GM21786 (cell line): Measurements from ENCODE around the gene DGKK.
"Not testable (repeated sequence)": the region's sequence is repeated elsewhere in the genome, so short reads cannot be mapped to it uniquely, and the experiment has no call there.

ENCODE experiments used
- ATAC-seq: cut with Tn5 transposase; IDR thresholded peaks from one replicate; pipeline ENCODE4 v1.9.1; 2021; ENCODE audit not compliant: unreplicated experiment

Gene DGKK

DNA sequence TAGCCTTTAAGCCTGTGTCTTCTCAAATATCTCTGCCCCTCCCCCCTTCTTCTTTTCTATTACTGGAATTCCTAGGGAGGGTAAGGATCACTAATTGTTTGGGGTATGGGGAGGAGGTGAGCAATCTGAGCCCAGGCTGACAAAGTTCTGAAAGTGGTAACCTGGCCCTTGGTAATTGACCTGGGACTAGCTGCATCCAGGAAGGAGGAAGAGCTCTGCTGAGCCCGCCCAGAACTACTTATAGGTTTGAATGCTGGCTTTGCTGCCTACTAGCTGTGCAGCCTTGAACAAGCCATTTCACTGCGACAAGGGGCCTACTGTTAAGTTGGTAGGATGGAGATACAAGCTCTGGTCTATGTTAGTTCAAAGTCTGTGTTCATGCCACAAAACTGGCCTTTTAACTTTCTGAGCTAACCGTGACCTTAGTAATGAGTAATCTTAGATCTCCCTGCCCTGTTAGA lies 37.8 kb downstream of the DGKK start:
- ATAC-seq: no peak

DNA sequence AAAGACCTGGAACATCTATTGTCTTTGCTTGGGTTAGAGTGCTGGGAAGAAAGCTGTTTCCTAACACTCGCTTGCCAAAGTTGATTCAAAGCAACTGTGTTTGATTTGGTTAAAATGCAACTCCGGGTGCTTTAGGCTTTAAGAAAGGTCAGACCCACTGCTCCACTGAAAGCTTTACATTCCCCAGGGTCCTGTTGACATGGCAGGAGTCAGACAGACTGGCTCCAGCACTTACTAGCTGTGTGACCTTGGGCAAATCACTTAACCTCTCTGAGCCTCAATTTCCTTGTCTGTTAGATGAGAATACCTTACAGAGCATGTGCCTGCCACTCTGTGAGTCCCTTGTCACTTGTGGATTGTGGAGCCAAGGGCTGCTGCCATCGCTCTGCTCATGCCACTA lies 39.0 kb downstream of the DGKK start:
- ATAC-seq: no peak

DNA sequence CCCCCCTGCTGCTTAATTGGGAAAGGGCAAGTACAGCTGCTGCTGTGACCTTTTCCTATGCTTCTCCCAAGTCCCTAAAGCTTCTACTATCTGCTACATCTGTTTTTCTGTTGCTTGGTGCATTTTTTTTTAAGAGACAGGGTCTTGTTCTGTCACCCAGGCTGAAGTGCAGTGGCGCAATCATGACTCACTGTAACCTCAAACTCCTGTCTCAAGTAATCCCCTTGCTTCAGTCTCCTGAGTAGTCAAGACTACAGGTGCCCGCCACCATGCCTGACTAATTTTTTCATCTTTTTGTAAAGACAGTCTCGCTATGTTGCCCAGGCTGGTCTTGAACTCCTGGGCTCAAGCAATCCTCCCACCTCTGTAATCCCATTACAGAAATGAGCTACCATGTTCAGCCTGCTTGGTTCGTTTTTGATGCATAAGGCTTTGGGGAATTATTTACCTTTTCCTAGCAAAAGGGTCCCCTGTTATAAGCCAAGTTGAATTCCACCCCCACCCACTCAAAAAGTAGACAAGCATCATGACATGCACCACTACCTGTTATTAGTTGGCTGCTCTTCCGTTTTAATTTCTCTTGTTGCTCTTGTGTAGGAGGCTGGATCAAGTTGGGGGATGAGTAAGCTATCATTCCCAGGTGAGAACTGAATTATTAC lies 39.6 kb downstream of the DGKK start:
- no peak for ATAC-seq

DNA sequence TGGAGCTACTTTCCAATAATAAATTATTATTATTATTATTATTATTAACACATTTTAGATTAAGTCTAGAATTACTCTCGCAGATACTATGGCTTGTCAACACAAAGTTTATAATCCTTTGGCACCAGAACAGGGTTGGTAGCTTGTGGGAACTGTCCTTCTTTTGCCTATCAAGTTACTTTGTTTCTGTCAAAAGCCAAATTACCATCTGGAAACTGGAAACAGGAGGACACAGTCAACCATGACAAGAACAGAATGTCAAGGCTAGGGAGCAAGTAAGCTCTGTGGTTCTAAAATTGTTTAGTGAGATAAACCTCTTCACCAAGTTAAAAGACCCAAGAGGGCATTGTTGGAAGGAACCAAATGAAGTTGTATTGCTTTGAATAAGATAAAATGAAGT lies 42.5 kb downstream of the DGKK start:
- ATAC-seq: no peak

DNA sequence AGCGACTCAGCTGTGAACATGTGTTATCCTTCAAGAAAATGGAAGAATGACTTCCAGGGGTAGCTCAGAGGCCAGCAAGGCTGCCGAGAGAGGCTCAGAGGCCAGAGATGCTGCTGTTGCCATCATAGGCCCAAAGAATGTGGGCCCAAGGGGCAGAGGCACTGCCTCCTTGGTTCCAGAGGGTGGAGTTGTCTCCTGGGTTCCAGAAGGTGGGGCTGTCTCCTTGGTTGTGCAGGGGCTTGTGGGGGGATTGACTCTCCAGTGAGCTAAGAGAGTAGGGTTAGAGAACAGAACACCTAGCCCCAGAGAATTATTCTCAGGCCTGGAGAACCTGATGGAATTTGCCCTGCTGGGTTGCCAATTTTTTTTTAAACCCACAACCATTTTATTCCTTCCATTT lies 62.6 kb downstream of the DGKK start:
- ATAC-seq: no peak

DNA sequence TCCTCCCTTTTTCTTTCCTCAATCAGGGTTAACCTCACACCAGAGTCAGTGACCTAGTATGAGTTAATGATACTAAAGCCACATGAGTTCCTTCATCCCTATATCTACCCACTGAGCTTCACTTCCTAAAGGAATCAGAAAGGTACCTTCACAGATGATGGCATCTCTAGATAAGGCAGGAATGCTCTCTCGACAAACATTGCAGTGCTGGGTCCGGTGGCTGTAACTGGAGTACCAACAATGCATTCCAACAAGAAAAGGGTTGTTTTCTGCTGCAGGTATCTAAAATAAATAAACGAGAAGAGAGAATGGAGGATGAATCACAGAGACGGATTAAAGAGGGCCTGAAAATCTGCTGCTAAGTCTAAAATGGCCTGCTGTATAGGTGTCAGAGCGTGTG lies 66.7 kb downstream of the DGKK start:
- ATAC-seq: no peak

DNA sequence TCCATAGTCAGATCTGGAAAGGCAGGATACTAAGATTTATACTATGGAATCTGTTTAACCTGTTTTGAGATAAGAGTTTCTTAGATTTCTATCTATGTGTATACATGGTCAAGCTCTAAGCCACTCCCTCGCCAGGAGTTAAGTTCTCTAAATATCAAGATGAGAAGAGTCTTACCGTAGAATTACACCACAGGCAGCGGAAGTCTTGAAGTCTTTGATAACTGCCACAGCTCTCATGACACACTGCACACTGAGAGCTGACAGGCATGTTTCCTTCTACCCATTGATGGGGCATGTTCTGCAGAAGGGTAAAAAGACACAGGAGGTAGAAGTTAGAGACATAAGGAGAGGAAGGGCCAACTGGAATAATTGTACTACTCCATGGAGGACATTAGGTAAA lies 67.7 kb downstream of the DGKK start:
- ATAC-seq: no peak

DNA sequence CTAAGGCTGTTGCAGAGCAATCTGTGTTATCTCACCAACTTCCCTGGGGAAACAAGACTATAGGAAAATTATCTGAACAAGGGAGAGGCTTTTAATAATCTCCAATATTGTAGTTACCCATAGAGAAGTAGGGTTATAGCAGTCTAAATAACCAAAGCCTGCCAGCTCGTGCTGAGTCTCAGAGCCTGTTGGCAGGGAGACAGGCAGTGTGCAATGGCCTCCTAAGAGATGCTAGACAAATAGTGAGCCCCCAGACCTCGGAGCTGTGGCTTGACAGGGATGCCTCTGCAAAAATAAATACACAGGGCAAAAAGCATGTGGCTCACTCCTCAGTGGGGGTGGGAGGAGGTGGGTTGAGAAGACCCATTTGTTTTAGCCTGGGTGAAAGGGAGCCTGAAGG lies 76.7 kb downstream of the DGKK start:
- no peak for ATAC-seq

DNA sequence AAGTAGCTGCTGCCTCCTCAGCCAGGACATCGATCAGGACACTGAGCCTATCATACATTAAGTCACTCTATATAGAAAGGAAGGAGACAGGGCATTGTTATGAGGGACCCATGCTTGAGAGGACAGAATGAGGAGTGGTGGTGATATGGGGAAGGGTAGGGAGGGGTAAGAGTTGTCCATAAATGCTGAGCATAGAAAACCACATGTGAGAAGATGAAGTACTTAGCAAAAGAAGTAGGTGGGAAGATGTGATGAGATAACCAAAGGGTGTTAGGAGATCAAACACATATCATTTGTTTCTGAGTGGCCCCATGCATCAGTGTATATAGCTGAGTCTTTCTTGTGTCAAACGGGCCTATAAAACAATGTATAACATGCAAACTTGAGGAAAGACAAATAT lies 84.1 kb downstream of the DGKK start:
- ATAC-seq: no peak

DNA sequence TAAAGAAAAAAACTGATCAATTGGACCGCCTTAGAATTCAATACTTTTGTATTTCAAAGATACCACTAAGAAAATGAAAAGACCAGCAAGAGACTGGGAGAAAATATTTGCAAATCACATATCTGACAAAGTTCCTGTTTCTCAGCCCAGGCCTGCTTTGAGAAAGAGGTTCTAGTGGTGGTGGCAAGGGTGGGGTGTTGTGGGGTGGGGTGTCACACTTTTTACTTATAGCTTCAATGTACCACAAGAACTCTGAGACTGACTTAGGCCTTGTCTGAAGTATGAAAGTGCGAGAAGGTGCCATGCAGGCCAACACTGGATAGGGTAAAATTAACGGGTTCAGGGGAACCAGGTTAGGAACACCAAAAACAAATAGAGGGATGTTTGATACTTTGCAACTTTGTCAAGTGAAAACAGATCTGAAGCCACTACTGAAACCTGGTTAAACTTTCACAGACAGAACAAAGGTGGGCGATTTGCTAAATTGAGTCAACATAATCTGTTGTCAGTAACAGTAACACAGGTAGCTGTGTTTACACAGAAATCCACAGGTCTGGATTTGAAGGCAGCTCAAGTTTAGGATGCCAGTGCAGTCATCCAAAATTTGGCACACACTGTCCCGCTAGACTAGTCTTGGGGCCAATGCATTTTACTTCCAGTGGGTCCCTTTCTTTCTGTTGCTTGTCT lies 88.8 kb downstream of the DGKK start:
- no peak for ATAC-seq

DNA sequence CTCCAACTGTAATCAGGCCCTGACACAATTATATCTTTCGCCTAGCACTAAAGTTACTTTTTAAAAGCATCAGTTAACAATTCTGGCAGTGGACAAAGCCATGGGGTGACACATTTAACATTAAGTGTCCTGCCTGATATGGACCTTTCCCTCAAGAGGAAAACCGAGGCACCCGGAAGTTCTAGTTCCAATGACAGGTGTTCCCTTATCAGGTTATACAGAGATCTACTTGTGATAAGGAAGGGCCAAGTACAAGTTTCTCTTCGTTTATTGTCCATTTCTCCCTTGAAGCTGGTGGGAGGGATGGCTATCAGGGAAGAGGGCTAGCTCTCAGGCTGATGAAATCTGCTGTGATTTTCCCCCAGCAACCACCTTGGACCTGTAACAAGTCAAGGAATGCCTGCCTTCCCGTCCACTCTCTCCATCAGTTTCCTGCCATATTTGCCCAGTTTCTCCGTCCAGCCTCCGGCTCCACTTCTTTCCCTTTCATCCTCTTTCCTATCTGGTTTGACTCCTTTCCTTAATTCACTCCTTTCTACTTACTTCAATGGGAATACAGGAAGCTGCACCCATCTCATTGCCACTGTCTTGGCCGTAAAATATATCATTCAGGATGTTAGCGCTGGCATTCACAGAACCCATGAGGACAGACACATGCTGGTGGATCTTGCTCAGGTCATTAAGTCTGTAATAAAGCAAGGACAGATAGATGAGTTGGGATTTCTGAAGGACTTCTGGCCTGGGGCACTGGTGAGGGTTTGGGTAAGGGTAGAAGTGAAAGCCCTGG lies 95.0 kb downstream of the DGKK start:
- ATAC-seq: no peak

DNA sequence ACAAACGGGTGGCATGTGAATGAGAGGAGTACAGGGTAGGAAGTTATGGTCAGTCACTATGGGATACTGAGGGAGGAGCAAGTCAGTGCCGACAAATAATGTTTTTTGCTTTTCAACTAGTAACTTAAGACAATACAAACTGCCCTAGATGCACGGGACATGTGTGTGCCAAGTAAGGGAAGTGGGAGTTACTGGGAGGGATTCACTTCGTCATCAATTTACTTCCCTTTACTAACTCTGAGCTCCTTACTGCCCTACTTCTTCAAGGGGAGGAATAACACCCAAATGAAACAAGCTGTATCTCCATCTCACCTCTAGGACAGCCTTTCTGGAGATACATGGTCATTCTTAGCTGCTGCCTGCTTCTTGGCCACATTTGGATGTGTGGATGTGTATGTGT lies 97.7 kb downstream of the DGKK start:
- ATAC-seq: no peak

DNA sequence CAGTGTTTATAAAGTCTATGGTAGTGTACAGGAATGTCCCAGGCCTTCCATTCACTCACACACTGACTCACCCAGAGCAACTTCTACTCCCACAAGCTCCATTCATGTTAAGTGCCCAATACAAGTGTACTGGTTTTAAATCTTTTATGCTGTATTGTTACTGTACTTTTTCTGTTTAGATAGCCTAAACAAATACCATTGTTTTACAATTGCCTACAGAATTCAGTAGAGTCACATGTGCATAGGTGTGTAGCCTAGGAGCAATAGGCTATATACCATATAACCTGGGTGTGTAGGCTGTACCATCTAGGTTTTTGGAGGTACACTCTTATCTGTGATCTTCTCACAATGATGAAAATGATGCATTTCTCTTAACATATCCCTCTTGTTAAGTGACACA lies 126.7 kb downstream of the DGKK start:
- no peak for ATAC-seq

DNA sequence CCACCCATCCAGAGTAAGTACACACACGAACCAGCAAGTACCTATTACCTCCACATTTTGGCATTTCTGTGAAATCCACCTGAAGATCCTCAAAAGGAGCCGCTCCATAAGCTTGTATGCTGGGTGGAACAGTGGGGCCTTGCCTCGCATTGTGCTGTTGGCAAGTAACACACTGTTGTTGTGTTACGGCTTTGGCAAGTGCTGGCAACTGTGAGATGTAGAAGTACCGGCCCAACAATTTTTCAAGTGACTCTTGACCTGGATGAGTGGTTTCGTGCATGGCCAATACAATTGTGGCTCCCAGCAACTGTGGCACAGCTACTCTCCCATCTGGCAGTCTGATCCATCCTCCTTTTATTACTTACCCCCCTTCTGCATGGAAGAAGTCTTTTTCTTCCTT lies 137.3 kb downstream of the DGKK start:
- no peak for ATAC-seq

DNA sequence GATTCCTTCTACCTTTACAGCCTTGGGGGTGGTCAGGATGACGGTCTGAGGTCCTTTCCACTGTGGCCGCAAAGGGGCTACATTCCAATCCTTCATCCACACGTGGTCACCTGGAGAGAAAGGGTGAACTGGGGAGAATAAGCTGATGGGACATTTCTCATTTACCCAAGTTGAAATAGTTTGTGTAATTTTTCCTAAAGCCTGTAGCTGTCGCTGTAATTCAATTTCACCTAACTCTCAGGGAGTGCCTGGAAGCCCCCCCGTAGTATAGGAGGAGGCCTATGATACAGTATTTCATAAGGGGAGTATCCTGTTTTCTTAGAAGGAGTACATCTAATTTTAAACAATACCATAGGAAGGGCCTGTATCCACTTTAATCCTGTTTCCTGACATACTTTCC lies 138.0 kb downstream of the DGKK start:
- ATAC-seq: not testable (repeated sequence)

DNA sequence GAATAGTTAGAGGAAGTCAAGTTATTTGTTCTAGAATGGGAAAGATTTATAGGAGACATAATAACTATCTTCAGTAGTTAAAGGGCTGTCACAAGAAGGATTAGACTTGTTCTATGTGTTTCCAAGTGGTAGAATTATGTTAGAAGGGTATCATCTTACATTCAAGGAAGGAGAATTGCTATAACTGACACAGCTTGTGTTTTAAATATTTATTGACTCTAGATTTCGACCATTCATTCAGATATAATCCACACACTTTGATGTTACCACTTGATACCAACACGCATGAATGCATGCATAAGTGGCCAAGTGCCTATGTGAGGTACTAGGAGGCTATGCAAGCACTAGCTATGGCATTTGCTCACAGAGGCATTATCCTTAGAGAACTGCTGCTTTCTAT lies 143.4 kb downstream of the DGKK start:
- no peak for ATAC-seq
